ENCODE results near the gene STAT6.

The STAT6 gene, protein sequence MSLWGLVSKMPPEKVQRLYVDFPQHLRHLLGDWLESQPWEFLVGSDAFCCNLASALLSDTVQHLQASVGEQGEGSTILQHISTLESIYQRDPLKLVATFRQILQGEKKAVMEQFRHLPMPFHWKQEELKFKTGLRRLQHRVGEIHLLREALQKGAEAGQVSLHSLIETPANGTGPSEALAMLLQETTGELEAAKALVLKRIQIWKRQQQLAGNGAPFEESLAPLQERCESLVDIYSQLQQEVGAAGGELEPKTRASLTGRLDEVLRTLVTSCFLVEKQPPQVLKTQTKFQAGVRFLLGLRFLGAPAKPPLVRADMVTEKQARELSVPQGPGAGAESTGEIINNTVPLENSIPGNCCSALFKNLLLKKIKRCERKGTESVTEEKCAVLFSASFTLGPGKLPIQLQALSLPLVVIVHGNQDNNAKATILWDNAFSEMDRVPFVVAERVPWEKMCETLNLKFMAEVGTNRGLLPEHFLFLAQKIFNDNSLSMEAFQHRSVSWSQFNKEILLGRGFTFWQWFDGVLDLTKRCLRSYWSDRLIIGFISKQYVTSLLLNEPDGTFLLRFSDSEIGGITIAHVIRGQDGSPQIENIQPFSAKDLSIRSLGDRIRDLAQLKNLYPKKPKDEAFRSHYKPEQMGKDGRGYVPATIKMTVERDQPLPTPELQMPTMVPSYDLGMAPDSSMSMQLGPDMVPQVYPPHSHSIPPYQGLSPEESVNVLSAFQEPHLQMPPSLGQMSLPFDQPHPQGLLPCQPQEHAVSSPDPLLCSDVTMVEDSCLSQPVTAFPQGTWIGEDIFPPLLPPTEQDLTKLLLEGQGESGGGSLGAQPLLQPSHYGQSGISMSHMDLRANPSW

DNA sequence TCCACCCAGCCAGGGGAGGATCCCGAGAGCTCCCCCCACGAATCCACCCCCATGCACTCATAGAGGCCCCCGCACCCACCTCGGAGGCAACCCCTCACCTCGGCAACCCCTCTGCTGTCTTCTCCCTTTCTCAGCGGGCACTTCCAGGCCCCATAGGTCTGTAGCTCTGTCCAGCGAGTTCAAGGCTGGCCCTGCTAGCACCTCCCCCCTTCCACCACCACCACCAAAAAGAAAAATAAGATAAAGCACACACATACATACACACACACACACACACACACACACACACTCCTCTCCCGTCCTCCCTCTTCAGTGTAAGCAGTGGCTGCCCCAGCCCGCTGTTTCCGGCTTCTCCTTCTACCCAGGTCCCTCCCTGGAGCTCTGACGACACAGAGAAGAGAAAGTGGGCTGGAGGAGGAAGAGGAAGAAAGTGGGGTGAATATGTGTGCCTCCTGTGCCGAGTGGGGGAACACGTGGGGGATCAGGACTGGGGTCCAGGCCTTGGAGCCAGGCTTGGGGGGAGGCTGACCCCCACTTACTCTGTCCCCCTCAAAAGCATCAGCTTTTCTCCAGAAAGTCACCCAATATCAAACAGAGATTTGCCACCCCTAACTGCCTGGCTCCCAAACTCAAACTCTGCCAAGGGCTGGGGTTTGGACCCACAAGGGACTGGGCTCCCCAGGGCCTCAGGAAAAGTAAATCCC lies at the start of gene STAT6:
Gene STAT6 (minus strand): TSS at position 332 of the 704 bp plus-strand sequence. CDS start 3,084 bp downstream, outside the sequence.
- no peak for DNase-seq (ENCODE audit: low read depth, low spot score)

DNA sequence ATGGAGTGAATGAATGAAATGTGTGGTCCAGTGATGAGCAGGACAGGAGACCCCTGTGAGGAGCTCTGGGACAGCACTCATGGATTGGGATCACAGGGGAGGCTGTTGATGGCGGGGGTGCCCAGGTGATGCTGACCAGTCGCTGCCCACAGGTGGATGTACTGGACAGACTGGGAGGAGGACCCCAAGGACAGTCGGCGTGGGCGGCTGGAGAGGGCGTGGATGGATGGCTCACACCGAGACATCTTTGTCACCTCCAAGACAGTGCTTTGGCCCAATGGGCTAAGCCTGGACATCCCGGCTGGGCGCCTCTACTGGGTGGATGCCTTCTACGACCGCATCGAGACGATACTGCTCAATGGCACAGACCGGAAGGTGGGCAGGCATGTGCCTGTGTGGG lies 49.6 kb upstream of the STAT6 start:
- DNase-seq (ENCODE audit: low read depth, low spot score), result no peak

DNA sequence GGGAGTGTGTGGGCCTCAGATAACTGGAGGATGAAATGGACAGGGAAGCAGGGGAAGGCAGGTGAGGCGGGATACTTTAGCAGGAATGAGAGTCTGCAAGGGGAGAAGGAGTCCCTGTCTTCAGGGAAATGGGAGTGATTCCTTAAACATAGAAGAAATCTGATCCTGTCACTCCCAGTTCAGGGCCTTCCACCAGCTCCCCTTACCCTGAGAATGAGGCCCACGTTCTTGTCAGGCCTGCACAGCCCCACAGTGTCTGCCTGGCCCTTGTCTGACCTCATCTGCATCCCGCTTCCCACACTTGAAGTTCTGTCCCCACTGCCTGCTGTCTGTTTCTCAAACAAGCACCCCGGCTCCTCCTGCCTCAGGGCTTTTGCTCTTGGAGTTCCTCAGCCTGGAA lies 48.9 kb upstream of the STAT6 start:
- no peak for DNase-seq (ENCODE audit: low read depth, low spot score)

GRCh38 chr12:57159311-57159710 lies 48.1 kb upstream of the STAT6 start:
- no peak for DNase-seq (ENCODE audit: low read depth, low spot score)

DNA sequence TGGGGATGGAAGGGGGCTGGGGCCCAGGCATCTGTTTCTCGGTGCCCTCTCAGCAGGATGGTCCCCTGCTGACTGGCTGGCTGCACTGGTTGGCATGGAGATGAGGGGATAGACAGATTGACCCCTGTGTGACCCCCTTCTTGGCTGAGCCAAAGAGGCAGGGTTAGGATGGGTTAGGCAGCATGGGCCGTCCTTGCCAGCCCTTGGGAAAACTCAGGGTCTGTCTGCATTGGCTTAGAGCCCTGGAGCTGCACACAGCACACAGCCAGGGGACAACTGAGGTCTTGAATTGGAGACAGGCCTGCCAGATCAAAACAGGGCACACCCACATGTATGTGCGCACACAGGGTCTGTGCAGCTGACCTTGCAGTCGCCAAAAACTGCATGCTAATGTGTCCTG lies 47.5 kb upstream of the STAT6 start:
- no peak for DNase-seq (ENCODE audit: low read depth, low spot score)

DNA sequence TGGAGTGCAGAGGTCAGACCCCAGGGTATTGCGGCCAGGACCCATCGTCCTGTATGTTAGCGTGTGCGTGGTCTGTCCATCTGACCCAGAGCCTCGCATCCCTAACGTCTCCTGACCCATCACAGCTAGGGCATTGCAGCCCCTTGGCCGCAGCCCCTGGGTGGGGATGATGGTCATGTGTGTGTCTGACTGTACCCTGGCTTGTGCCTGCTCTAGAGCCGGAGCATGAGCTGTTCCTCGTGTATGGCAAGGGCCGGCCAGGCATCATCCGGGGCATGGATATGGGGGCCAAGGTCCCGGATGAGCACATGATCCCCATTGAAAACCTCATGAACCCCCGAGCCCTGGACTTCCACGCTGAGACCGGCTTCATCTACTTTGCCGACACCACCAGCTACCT lies 47.0 kb upstream of the STAT6 start:
- DNase-seq (ENCODE audit: low read depth, low spot score), result no peak

DNA sequence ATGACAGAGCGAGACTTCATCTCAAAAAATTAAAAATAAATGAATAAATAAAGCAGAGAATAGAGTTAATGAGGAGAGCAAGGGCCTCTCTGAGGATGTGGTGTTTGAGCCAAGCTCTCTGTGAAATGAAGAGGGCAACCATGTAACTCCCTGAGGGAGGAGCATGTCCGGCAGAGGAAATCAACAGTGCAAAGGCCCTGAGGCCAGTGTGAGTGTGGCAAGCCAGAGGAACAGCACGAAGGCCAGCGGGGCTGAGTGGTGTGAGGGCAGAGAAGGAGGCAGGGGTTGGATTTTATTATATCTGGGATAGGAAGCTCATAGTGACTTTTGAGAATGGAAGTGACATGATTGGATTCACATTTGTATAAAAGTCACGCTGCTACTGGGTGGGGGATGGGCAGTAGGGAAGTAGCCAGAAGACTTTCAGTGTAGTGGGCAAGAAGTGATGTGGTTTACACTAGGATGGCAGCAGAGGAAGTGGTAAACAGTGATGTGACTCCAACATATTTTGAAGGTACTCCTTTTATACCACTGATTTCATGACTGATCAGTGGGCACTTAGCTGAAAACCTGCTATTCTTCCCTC lies 46.5 kb upstream of the STAT6 start:
- no peak for DNase-seq (ENCODE audit: low read depth, low spot score)

DNA sequence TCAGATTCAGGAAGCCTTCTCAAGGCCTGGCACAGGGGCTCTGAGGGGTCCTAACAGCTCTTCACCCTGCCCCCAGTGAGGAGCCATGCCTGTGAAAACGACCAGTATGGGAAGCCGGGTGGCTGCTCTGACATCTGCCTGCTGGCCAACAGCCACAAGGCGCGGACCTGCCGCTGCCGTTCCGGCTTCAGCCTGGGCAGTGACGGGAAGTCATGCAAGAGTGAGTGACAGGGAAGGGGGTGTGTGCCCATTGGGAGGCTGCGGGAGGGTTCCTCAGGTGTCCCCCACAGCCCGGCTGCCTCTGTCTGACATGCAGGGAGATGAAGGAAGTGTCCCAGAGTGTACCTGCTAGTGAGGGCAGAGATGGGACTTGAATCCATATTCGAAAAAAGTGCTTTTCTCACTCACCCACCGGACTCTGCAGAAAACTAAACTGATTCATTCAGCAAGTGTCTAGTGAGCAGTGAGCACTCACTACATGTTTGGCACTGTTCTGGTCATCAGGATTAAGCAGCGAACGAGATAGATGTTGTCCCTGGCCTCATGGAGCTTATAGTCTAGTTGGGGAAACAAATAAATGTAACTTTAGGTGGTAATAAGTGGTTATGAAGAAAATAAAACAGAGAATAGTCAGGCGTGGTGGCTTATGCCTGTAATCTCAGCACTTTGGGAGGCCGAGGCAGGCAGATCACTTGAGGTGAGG lies 45.7 kb upstream of the STAT6 start:
- DNase-seq (ENCODE audit: low read depth, low spot score), result no peak

DNA sequence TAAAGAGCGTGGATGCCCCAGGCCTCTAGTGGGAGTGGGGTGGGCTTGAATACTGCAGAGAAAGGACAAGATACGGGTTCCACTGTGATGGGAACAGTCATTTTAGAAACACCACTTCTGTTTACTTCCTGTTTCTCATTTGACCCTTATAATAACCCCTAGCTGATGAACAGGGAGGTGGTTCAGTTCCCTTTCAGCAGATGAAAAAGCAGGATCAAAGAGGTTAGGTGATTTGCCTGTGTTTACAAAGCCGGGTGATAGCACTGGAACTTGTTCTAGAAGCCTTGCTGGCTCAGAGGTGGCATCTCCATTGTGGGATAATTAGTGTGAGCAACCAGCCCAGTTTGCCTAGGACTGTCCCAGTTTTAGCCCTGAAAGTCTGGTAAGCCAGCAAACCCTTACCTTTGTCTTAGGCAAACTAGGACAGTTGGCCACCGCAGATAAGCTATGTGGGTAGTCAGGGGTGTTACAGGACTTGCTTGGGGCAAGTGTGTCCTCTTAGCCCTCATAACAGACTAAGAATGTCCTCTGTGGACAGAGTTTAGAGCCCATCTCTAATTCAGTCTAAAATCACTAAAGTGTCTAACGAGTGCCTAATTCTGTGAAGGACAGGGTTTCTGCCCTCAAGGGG lies 43.8 kb upstream of the STAT6 start:
- no peak for DNase-seq (ENCODE audit: low read depth, low spot score)

DNA sequence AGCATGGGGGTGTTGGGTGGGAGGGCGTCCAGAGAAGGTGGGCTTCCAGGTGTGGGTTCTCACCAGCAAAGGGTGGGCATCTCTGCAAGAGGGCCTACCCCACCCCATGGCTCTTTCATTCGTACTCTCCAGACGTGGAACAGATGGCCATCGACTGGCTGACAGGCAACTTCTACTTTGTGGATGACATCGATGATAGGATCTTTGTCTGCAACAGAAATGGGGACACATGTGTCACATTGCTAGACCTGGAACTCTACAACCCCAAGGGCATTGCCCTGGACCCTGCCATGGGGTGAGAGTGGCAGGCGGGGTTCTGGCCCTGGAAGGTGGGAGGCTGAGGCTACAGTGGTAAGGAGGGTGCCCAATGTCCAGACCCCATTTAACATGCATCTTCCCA lies 42.9 kb upstream of the STAT6 start:
- no peak for DNase-seq (ENCODE audit: low read depth, low spot score)

- DNase-seq (ENCODE audit: low read depth, low spot score), result no peak
These were observed 42.3 kb upstream of the STAT6 start for GRCh38 chr12:57153415-57153997.

GRCh38 chr12:57152639-57153038 lies 41.5 kb upstream of the STAT6 start:
- DNase-seq (ENCODE audit: low read depth, low spot score), result no peak

GRCh38 chr12:57151741-57152630 lies 40.8 kb upstream of the STAT6 start:
- peak; percentile 98 for DNase-seq (ENCODE audit: low read depth, low spot score)

GRCh38 chr12:57150400-57151000 lies 39.3 kb upstream of the STAT6 start:
- DNase-seq (ENCODE audit: low read depth, low spot score), result no peak

GRCh38 chr12:57149245-57149900 lies 38.2 kb upstream of the STAT6 start:
- DNase-seq (ENCODE audit: low read depth, low spot score), result no peak

GRCh38 chr12:57148469-57149244 lies 37.5 kb upstream of the STAT6 start:
- no peak for DNase-seq (ENCODE audit: low read depth, low spot score)

Data from smooth muscle cell of the brain vasculature (primary cell).